ENCODE results near the gene ASCL1. TPM values are rescaled to one million over a fixed set of nuclear protein-coding genes. Genes with fewer than 3 reads are reported as not detected.

ASCL1 gene
- total RNA-seq, 1 experiment from 2014 or later, result not detected

GRCh38 chr12:102951841-102952240, 5.6 kb upstream of the ASCL1 start:
- H3K9me3 ChIP-seq (ENCODE audit: insufficient read depth, low read depth), result no peaks in the 10 kb centered on the region
- TF ChIP-seq EZH2 (IDR thresholded peaks at IDR 0.05; ENCODE audit: low read depth) (no peak), CTCF (conservative IDR thresholded peaks at IDR 0.05) (no peak)
- DNase-seq, result no peak

GRCh38 chr12:102953221-102953620, 4.3 kb upstream of the ASCL1 start:
- Histone ChIP-seq H3K4me3 (no peak overlapping the region), H3K9me2 (ENCODE audit: insufficient read depth) (no peaks in the 10 kb centered on the region), H3K4me2 (no peak overlapping the region), H3K9me3 (ENCODE audit: insufficient read depth, low read depth) (no peaks in the 10 kb centered on the region), H3K36me3 (ENCODE audit: low read depth) (no peaks in the 10 kb centered on the region), H3K79me2 (ENCODE audit: low read depth) (no peaks in the 10 kb centered on the region), H3K4me1 (replicated peaks; ENCODE audit: insufficient read depth) (no peaks in the 10 kb centered on the region), H3F3A (ENCODE audit: insufficient read depth, low read depth) (no peaks in the 10 kb centered on the region), H3K27ac (no peak overlapping the region), H2AFZ (no peak overlapping the region), H3K27me3 (ENCODE audit: insufficient read depth, low read depth) (peaks cover 41% of the 10 kb centered on the region; the same call in 1 of the 2 replicates), H4K20me1 (ENCODE audit: insufficient read depth) (no peaks in the 10 kb centered on the region)
- CTCF ChIA-PET, result no interaction called here
- DNase-seq, result no peak
- TF ChIP-seq EZH2 (IDR thresholded peaks at IDR 0.05; ENCODE audit: low read depth), result no peak
- no peak for TF ChIP-seq CTCF (conservative IDR thresholded peaks at IDR 0.05)
- intact Hi-C loops (cut with micrococcal nuclease; ENCODE audit: unreplicated experiment), result no loop called here
- POLR2A ChIA-PET (ENCODE audit: unreplicated experiment), result no interaction called here
- no TSS peak for BruUV-seq (replicated peaks)

More at GRCh38 chr12:102951841-102952240, 5.6 kb upstream of the ASCL1 start:
- no peaks in the 10 kb centered on the region for H3K9me2 ChIP-seq (ENCODE audit: insufficient read depth)
- no peaks in the 10 kb centered on the region for H3F3A ChIP-seq (ENCODE audit: insufficient read depth, low read depth)
- H3K36me3 ChIP-seq (ENCODE audit: low read depth), result no peaks in the 10 kb centered on the region
- intact Hi-C loops (cut with micrococcal nuclease; ENCODE audit: unreplicated experiment), result no loop called here
- H3K4me3 ChIP-seq, result no peak overlapping the region
- H3K4me1 ChIP-seq (replicated peaks; ENCODE audit: insufficient read depth), result no peaks in the 10 kb centered on the region
- no peaks in the 10 kb centered on the region for H3K79me2 ChIP-seq (ENCODE audit: low read depth)
- no peaks in the 10 kb centered on the region for H4K20me1 ChIP-seq (ENCODE audit: insufficient read depth)
- BruUV-seq (replicated peaks), result no TSS peak
- H2AFZ ChIP-seq, result no peak overlapping the region
- H3K27me3 ChIP-seq (ENCODE audit: insufficient read depth, low read depth), result peaks cover 41% of the 10 kb centered on the region; the same call in 1 of the 2 replicates
- ChIA-PET CTCF (interaction anchor here (0.7 kb wide), 1 partner anchor 821 kb away, joined by 3 read pairs; no protein-coding TSS in a partner anchor), POLR2A (ENCODE audit: unreplicated experiment) (no interaction called here)
- no peak overlapping the region for H3K27ac ChIP-seq
- no peak overlapping the region for H3K4me2 ChIP-seq

- H3K27ac ChIP-seq, result no peak overlapping the region
- H4K20me1 ChIP-seq (ENCODE audit: insufficient read depth), result no peaks in the 10 kb centered on the region
- no peak for DNase-seq
- H3F3A ChIP-seq (ENCODE audit: insufficient read depth, low read depth), result no peaks in the 10 kb centered on the region
- H3K4me2 ChIP-seq, result no peak overlapping the region
- H3K4me1 ChIP-seq (replicated peaks; ENCODE audit: insufficient read depth), result no peaks in the 10 kb centered on the region
- CTCF ChIA-PET, result no interaction called here
- H3K9me2 ChIP-seq (ENCODE audit: insufficient read depth), result no peaks in the 10 kb centered on the region
- no peak overlapping the region for H2AFZ ChIP-seq
- H3K27me3 ChIP-seq (ENCODE audit: insufficient read depth, low read depth), result peaks cover 41% of the 10 kb centered on the region; the same call in 1 of the 2 replicates
- POLR2A ChIA-PET (ENCODE audit: unreplicated experiment), result no interaction called here
- TF ChIP-seq EZH2 (IDR thresholded peaks at IDR 0.05; ENCODE audit: low read depth) (no peak), CTCF (conservative IDR thresholded peaks at IDR 0.05) (no peak)
- no TSS peak for BruUV-seq (replicated peaks)
- H3K4me3 ChIP-seq, result no peak overlapping the region
- no peaks in the 10 kb centered on the region for H3K36me3 ChIP-seq (ENCODE audit: low read depth)
- H3K79me2 ChIP-seq (ENCODE audit: low read depth), result no peaks in the 10 kb centered on the region
- intact Hi-C loops (cut with micrococcal nuclease; ENCODE audit: unreplicated experiment), result no loop called here
- H3K9me3 ChIP-seq (ENCODE audit: insufficient read depth, low read depth), result no peaks in the 10 kb centered on the region
Measured at GRCh38 chr12:102954134-102954533, 3.3 kb upstream of the ASCL1 start.

Data from PC-9 (cell line).